Dermis blood vessel endothelial cell (primary cell): Measurements from ENCODE around the gene PDF. TPM values are rescaled to one million over a fixed set of nuclear protein-coding genes. Genes with fewer than 3 reads are reported as not detected.

ENCODE experiments used
- total RNA-seq: library from RNA; depleted of rRNA; stranded (reverse); fragments of >200 nt; gene quantifications from 2 replicates; pipeline ENCODE4 v1.2.3, GENCODE V29; 2014

The PDF gene
- total RNA-seq, 1 donor from 2014 or later: 15.1 TPM

Other genes starting within 250 kb of the PDF start
- 3.6 and 4.5 TPM in 2 replicates for gene HAS3, start 224.9 kb downstream of the PDF start, total RNA-seq
- 89.9 and 160 TPM in 2 replicates for gene CHTF8, start 198.0 kb downstream of the PDF start, total RNA-seq
- 14.1 and 26.7 TPM in 2 replicates for gene UTP4, start 197.9 kb downstream of the PDF start, total RNA-seq
- gene SNTB2, start 143.4 kb downstream of the PDF start, total RNA-seq: 91.0 and 185 TPM in 2 replicates
- gene VPS4A, start 19.2 kb downstream of the PDF start, total RNA-seq: 35.4 and 38.3 TPM in 2 replicates
- 37.4 and 43.1 TPM in 2 replicates for gene COG8, start 9.0 kb upstream of the PDF start, total RNA-seq
- gene NIP7, start 9.2 kb upstream of the PDF start, total RNA-seq: 25.6 and 27.4 TPM in 2 replicates
- 0.14 and 0.17 TPM in 2 replicates for gene TMED6, start 21.2 kb upstream of the PDF start, total RNA-seq
- gene TERF2, start 55.4 kb upstream of the PDF start, total RNA-seq: 12.2 and 14.5 TPM in 2 replicates
- 77.8 and 182 TPM in 2 replicates for gene CYB5B, start 94.0 kb upstream of the PDF start, total RNA-seq
- 30.5 and 46.1 TPM in 2 replicates for gene NFAT5, start 235.4 kb upstream of the PDF start, total RNA-seq